ENCODE measurements around the gene TF.

GRCh38 chr3:133827136-133827535, 80.9 kb downstream of the TF start:
- TF ChIP-seq, protein P1, sequence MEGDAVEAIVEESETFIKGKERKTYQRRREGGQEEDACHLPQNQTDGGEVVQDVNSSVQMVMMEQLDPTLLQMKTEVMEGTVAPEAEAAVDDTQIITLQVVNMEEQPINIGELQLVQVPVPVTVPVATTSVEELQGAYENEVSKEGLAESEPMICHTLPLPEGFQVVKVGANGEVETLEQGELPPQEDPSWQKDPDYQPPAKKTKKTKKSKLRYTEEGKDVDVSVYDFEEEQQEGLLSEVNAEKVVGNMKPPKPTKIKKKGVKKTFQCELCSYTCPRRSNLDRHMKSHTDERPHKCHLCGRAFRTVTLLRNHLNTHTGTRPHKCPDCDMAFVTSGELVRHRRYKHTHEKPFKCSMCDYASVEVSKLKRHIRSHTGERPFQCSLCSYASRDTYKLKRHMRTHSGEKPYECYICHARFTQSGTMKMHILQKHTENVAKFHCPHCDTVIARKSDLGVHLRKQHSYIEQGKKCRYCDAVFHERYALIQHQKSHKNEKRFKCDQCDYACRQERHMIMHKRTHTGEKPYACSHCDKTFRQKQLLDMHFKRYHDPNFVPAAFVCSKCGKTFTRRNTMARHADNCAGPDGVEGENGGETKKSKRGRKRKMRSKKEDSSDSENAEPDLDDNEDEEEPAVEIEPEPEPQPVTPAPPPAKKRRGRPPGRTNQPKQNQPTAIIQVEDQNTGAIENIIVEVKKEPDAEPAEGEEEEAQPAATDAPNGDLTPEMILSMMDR (IDR thresholded peaks at IDR 0.05): no peak
- TF ChIP-seq, protein P2, sequence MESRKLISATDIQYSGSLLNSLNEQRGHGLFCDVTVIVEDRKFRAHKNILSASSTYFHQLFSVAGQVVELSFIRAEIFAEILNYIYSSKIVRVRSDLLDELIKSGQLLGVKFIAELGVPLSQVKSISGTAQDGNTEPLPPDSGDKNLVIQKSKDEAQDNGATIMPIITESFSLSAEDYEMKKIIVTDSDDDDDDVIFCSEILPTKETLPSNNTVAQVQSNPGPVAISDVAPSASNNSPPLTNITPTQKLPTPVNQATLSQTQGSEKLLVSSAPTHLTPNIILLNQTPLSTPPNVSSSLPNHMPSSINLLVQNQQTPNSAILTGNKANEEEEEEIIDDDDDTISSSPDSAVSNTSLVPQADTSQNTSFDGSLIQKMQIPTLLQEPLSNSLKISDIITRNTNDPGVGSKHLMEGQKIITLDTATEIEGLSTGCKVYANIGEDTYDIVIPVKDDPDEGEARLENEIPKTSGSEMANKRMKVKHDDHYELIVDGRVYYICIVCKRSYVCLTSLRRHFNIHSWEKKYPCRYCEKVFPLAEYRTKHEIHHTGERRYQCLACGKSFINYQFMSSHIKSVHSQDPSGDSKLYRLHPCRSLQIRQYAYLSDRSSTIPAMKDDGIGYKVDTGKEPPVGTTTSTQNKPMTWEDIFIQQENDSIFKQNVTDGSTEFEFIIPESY (IDR thresholded peaks at IDR 0.05; ENCODE audit: borderline replicate concordance, low read depth): no peak
- TF ChIP-seq NRF1 (IDR thresholded peaks at IDR 0.05; ENCODE audit: low read depth, low read length): no peak
- no peak for TF ChIP-seq TAF1 (IDR thresholded peaks at IDR 0.05; ENCODE audit: borderline replicate concordance, low read depth, low read length)
- no peak for TF ChIP-seq POLR2AphosphoS5 (IDR thresholded peaks at IDR 0.05; ENCODE audit: low read depth, low read length)
- no peak for TF ChIP-seq SMC3 (IDR thresholded peaks at IDR 0.05; ENCODE audit: low read depth, low read length)
- TF ChIP-seq ELF1 (IDR thresholded peaks at IDR 0.05): no peak
- no peak for TF ChIP-seq RXRA (IDR thresholded peaks at IDR 0.05; ENCODE audit: borderline replicate concordance, low read depth)
- no peak for TF ChIP-seq EP300 (IDR thresholded peaks at IDR 0.05; ENCODE audit: borderline replicate concordance in 1 of 2, low read depth in 1 of 2, low read length in 1 of 2)
- TF ChIP-seq EZH2phosphoT487 (IDR thresholded peaks at IDR 0.05; ENCODE audit: borderline replicate concordance, low read depth): no peak
- no peak for TF ChIP-seq USF2 (IDR thresholded peaks at IDR 0.05; ENCODE audit: borderline replicate concordance, low read depth, low read length)
